Natural killer cell (primary cell): Measurements from ENCODE around the gene CTDSP2. TPM values are rescaled to one million over a fixed set of nuclear protein-coding genes. Genes with fewer than 3 reads are reported as not detected.
A peak's percentile ranks its signal among the peaks of the same experiment; 100 is the strongest.

ENCODE experiments used
- ATAC-seq, 3 donors: fragments of 150-1000 bp in 2 of 3; fragments of 200-7000 bp in 1 of 3; cut with Tn5 transposase; 1 replicate in 1 of 3; 2 replicates in 2 of 3; pipeline ENCODE4 v1.10.0; 2021; ENCODE audit warnings: mild to moderate bottlenecking in 2 of 3, moderate library complexity in 2 of 3
- DNase-seq, 2 donors: peaks; one replicate each; pipeline versions ENCODE4 v3.0.0 to v3.0.0-alpha.2; 2013 to 2021; ENCODE audit warnings: mixed read lengths in 1 of 2
- H3K27ac ChIP-seq: one replicate; pipeline ENCODE4 v1.5.1; 2013; ENCODE audit warnings: mild to moderate bottlenecking, low read length
- H3K27me3 ChIP-seq: one replicate; pipeline ENCODE4 v1.6.1; 2013; ENCODE audit warnings: low read length; ENCODE audit not compliant: control insufficient read depth, insufficient read depth
- H3K36me3 ChIP-seq: one replicate; pipeline ENCODE4 v1.6.1; 2013; ENCODE audit warnings: low read length; ENCODE audit not compliant: control insufficient read depth, insufficient read depth
- H3K4me1 ChIP-seq: one replicate; pipeline ENCODE4 v1.6.1; 2013; ENCODE audit warnings: low read length; ENCODE audit not compliant: control insufficient read depth, insufficient read depth
- H3K4me3 ChIP-seq: one replicate; pipeline ENCODE4 v1.5.1; 2013; ENCODE audit warnings: low read length
- H3K9me3 ChIP-seq: one replicate; pipeline ENCODE4 v1.6.1; 2013; ENCODE audit warnings: low read length; ENCODE audit not compliant: control insufficient read depth, insufficient read depth
- H3K27ac Mint-ChIP-seq, 2 donors: one replicate each; pipeline ENCODE4 v1.8.0; 2022; ENCODE audit warnings: mild to moderate bottlenecking in 2 of 2, mixed read lengths in 2 of 2, moderate library complexity in 1 of 2
- H3K27me3 Mint-ChIP-seq, 2 donors: one replicate each; pipeline ENCODE4 v1.8.0; 2022; ENCODE audit warnings: low read depth in 2 of 2, mixed read lengths in 2 of 2
- H3K36me3 Mint-ChIP-seq: one replicate; pipeline ENCODE4 v1.8.0; 2022; ENCODE audit warnings: mixed read lengths
- H3K4me1 Mint-ChIP-seq, 2 donors: one replicate each; pipeline ENCODE4 v1.8.0; 2022; ENCODE audit warnings: mixed read lengths in 2 of 2
- H3K4me3 Mint-ChIP-seq: one replicate; pipeline ENCODE4 v1.8.0; 2022; ENCODE audit warnings: mild to moderate bottlenecking, moderate library complexity, mixed read lengths
- H3K9me3 Mint-ChIP-seq, 2 donors: one replicate each; pipeline ENCODE4 v1.8.0; 2022; ENCODE audit warnings: mixed read lengths in 2 of 2
- CTCF ChIP-seq: fragments of 200-600 bp; IDR thresholded peaks from one replicate; pipeline ENCODE4 v1.8.0; 2022; ENCODE audit warnings: antibody characterized with exemption
- WGBS: methylation state at CpG from one replicate; pipeline ENCODE4 v1.1.7; 2013; ENCODE audit warnings: missing lambda C conversion rate; ENCODE audit not compliant: insufficient coverage; 5-methylcytosine and 5-hydroxymethylcytosine counted together
- intact Hi-C: fragments of 100-400 bp; cut with micrococcal nuclease; formaldehyde crosslinking; loops from one replicate; pipeline ENCODE4 v1.14.2; 2022
- total RNA-seq, 4 donors: library from RNA; stranded (reverse); fragments of 120-200 nt in 1 of 4; gene quantifications; one replicate each; pipeline versions ENCODE4 v1.2.3 to v1.2.4, GENCODE V29; 2013 to 2022

The CTDSP2 gene
- total RNA-seq, 3 donors from 2014 or later (not counting 1 experiment from before 2014, with no cell fraction given), result 93.8 to 135 (median 123) TPM

DNA sequence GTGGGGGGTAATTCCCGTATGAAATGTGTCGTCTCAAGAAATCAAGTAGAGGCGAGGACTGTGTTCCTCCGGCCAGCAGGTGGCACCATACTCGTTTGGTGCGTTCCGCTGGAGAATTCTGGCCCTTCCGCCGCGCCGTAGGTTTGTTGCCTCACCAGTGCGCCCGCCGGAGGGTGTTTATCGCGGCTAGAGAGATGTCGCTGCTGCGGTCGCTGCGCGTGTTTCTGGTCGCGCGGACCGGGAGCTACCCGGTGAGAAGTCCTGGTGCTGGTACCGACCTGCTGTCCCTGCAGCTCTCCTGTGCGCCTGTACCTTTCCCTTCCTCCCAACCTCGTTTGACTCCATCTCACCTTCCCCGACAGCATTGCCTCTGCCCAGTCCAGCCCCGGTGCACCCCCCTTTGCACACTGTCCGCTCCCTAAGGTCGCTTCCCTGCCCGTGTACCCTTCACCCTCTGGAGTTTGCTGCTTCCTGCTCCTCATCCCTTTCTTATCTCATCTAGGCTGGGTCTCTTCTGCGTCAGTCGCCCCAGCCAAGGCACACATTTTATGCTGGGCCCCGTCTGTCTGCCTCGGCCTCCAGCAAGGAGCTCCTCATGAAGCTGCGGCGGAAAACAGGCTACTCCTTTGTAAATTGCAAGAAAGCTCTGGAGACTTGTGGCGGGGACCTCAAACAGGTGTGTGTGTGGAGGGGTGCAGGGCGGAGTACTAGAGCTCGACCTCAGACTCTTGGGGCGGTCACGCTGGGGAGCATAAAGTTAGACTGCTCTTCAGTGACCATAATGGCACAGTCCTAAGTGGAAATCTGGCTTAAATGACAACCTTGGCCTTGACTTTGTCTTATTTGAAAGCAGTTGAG lies 63.7 kb downstream of the CTDSP2 start, which contains the start of gene TSFM:
Gene TSFM, plus strand, starts transcription at position 180 of the 858 bp plus-strand sequence. Its CDS starts 15 bp downstream, at position 195.
- WGBS, result 1% methylated on average over 45 of the region's 45 CpGs
- H3K27me3 Mint-ChIP-seq, result no peaks in the 10 kb centered on the region
- peak within 1 kb of the TSS; percentile 90 to 97 for H3K27ac Mint-ChIP-seq
- DNase-seq (peak; percentile 98 to 99), ATAC-seq (peak; percentile 94 to 97 (median 97))
- H3K4me1 ChIP-seq, result peaks cover 36% of the 10 kb centered on the region
- no peaks in the 10 kb centered on the region for H3K9me3 Mint-ChIP-seq
- intact Hi-C loops, result loop anchor here (1.0 to 5.0 kb wide), 4 partner anchors 27 to 122 kb away; partner anchors contain the start of genes CDK4 and CTDSP2
- H3K9me3 ChIP-seq, result no peaks in the 10 kb centered on the region
- peak within 1 kb of the TSS; percentile 86 for H3K4me3 ChIP-seq
- peak within 1 kb of the TSS; percentile 57 for H3K27ac ChIP-seq
- H3K27me3 ChIP-seq, result no peaks in the 10 kb centered on the region
- peaks cover 26% of the 10 kb centered on the region for H3K36me3 ChIP-seq
- peaks cover 33 to 34% of the 10 kb centered on the region in 2 donors for H3K4me1 Mint-ChIP-seq
- peak within 1 kb of the TSS; percentile 99 for H3K4me3 Mint-ChIP-seq
- H3K36me3 Mint-ChIP-seq, result peaks cover 11% of the 10 kb centered on the region
- TF ChIP-seq CTCF, result peak; percentile 93

DNA sequence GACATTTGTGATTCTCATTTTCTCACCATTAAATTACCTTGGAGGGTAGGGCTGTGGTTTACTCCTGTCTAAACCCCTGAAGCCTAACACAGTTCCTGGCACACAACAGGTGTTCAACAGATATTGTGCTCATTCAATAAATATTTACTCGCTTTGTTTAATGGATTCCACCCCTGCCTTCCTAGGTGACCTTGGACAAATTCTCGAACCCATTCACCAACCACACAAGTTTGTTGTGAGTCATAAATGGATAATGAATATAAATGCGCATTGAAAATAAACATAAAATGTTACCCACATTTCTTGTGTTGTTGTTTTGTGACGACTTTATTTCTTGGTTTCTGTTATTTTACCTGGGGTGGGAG lies 64.3 kb downstream of the CTDSP2 start:
- no peaks in the 10 kb centered on the region for H3K27me3 Mint-ChIP-seq
- H3K27ac ChIP-seq, result peak overlapping the region; percentile 16

GRCh38 chr12:57781801-57782200 lies 64.7 kb downstream of the CTDSP2 start:
- Mint-ChIP-seq H3K4me3 (peak overlapping the region; percentile 99), H3K27ac (peak overlapping the region; percentile 90 to 97), H3K4me1 (peaks cover 33 to 34% of the 10 kb centered on the region in 2 donors), H3K36me3 (peaks cover 10% of the 10 kb centered on the region), H3K27me3 (no peaks in the 10 kb centered on the region), H3K9me3 (no peaks in the 10 kb centered on the region)
- peak in 1 of 2 donors; percentile 25 for DNase-seq
- peak overlapping the region; percentile 16 for H3K27ac ChIP-seq
- no peak for TF ChIP-seq CTCF
- intact Hi-C loops, result loop anchor here (1.0 to 5.0 kb wide), 4 partner anchors 26 to 124 kb away; partner anchors contain the start of genes CDK4 and CTDSP2
- no peak for ATAC-seq
- peaks cover 16% of the 10 kb centered on the region for H3K36me3 ChIP-seq
- H3K4me3 ChIP-seq, result no peak overlapping the region
- peaks cover 36% of the 10 kb centered on the region for H3K4me1 ChIP-seq
- WGBS, result 74% methylated on average over 2 of the region's 2 CpGs
- no peaks in the 10 kb centered on the region for H3K9me3 ChIP-seq
- no peaks in the 10 kb centered on the region for H3K27me3 ChIP-seq

More for the DNA sequence above, 64.3 kb downstream of the CTDSP2 start:
- Histone ChIP-seq H3K9me3 (no peaks in the 10 kb centered on the region), H3K36me3 (peaks cover 20% of the 10 kb centered on the region), H3K27me3 (no peaks in the 10 kb centered on the region), H3K4me3 (peak overlapping the region; percentile 86), H3K4me1 (peaks cover 36% of the 10 kb centered on the region)
- peak overlapping the region; percentile 90 to 97 for H3K27ac Mint-ChIP-seq
- ATAC-seq, result no peak
- DNase-seq, result no peak
- H3K4me1 Mint-ChIP-seq, result peaks cover 33 to 34% of the 10 kb centered on the region in 2 donors
- H3K36me3 Mint-ChIP-seq, result peaks cover 11% of the 10 kb centered on the region
- H3K4me3 Mint-ChIP-seq, result peak overlapping the region; percentile 99
- H3K9me3 Mint-ChIP-seq, result no peaks in the 10 kb centered on the region
- intact Hi-C loops, result loop anchor here (1.0 to 5.0 kb wide), 4 partner anchors 26 to 123 kb away; partner anchors contain the start of genes CDK4 and CTDSP2
- TF ChIP-seq CTCF, result no peak
- WGBS, result 13% methylated on average over 3 of the region's 4 CpGs
